CD1c-positive myeloid dendritic cell (primary cell): ENCODE results near the gene ITGA8.
"Not testable (repeated sequence)": the region's sequence is repeated elsewhere in the genome, so short reads cannot be mapped to it uniquely, and the experiment has no call there.

Source experiments
- DNase-seq: peaks from one replicate; pipeline ENCODE4 v3.0.0-alpha.2; 2016; ENCODE audit errors: extremely low spot score

The ITGA8 gene

GRCh38 chr10:15504101-15504840 is 215.5 kb downstream of the ITGA8 start:
- DNase-seq: no peak

- no peak for DNase-seq
Measured at GRCh38 chr10:15494850-15495506, 224.7 kb downstream of the ITGA8 start.

- no peak for DNase-seq
Measured at GRCh38 chr10:15491856-15492642, 227.7 kb downstream of the ITGA8 start.

- no peak for DNase-seq
Measured at GRCh38 chr10:15489431-15489830, 230.3 kb downstream of the ITGA8 start.

- DNase-seq: no peak
Measured at GRCh38 chr10:15487376-15487775, 232.3 kb downstream of the ITGA8 start.

GRCh38 chr10:15486404-15486803 is 233.3 kb downstream of the ITGA8 start:
- no peak for DNase-seq

GRCh38 chr10:15485684-15486316 is 233.9 kb downstream of the ITGA8 start:
- DNase-seq: no peak

GRCh38 chr10:15485027-15485426 is 234.7 kb downstream of the ITGA8 start:
- no peak for DNase-seq

GRCh38 chr10:15484128-15484527 is 235.6 kb downstream of the ITGA8 start:
- DNase-seq: no peak

GRCh38 chr10:15483215-15484075 is 236.3 kb downstream of the ITGA8 start:
- DNase-seq: no peak

GRCh38 chr10:15482156-15482555 is 237.6 kb downstream of the ITGA8 start:
- no peak for DNase-seq

- DNase-seq: no peak
Measured at GRCh38 chr10:15478950-15479349, 240.8 kb downstream of the ITGA8 start.

- no peak for DNase-seq
Measured at GRCh38 chr10:15478429-15478828, 241.3 kb downstream of the ITGA8 start.

- DNase-seq: no peak
Measured at GRCh38 chr10:15476337-15476736, 243.4 kb downstream of the ITGA8 start.

- not testable (repeated sequence) for DNase-seq
Measured at GRCh38 chr10:15475439-15475838, 244.3 kb downstream of the ITGA8 start.

GRCh38 chr10:15474671-15475070 is 245.1 kb downstream of the ITGA8 start:
- DNase-seq: no peak

- no peak for DNase-seq
Measured at GRCh38 chr10:15473396-15473767, 246.3 kb downstream of the ITGA8 start.

- DNase-seq: no peak
Measured at GRCh38 chr10:15472431-15473395, 247.0 kb downstream of the ITGA8 start.

- no peak for DNase-seq
Measured at GRCh38 chr10:15472008-15472407, 247.7 kb downstream of the ITGA8 start.

- no peak for DNase-seq
Measured at GRCh38 chr10:15469111-15469510, 250.6 kb downstream of the ITGA8 start.
